Ishikawa (cell line): ENCODE measurements around the gene SCARF1.

Experiments used
- CEBPB ChIP-seq: IDR thresholded peaks from 2 replicates; pipeline ENCODE4 v1.6.1; 2012
- CREB1 ChIP-seq: IDR thresholded peaks from 2 replicates; pipeline ENCODE4 v1.6.1; 2012; ENCODE audit warnings: low read depth
- EGR1 ChIP-seq: IDR thresholded peaks from 2 replicates; pipeline ENCODE4 v1.6.1; 2012
- EP300 ChIP-seq: IDR thresholded peaks from 2 replicates; pipeline ENCODE4 v1.6.1; 2012; ENCODE audit warnings: borderline replicate concordance
- FOXM1 ChIP-seq: IDR thresholded peaks from 2 replicates; pipeline ENCODE4 v1.6.1; 2012; ENCODE audit warnings: low read depth, borderline replicate concordance
- MAX ChIP-seq: IDR thresholded peaks from 2 replicates; pipeline ENCODE4 v1.6.1; 2012
- NFIC ChIP-seq: IDR thresholded peaks from 2 replicates; pipeline ENCODE4 v1.6.1; 2012
- RAD21 ChIP-seq: IDR thresholded peaks from 2 replicates; pipeline ENCODE4 v1.6.1; 2012; ENCODE audit warnings: low read depth
- REST ChIP-seq: IDR thresholded peaks from 2 replicates; pipeline ENCODE4 v1.6.1; 2012; ENCODE audit warnings: low read depth, mild to moderate bottlenecking
- TAF1 ChIP-seq: IDR thresholded peaks from 2 replicates; pipeline ENCODE4 v1.6.1; 2012; ENCODE audit warnings: low read depth, mild to moderate bottlenecking
- TCF12 ChIP-seq: IDR thresholded peaks from 2 replicates; pipeline ENCODE4 v1.6.1; 2012; ENCODE audit warnings: low read depth
- TEAD4 ChIP-seq: IDR thresholded peaks from 2 replicates; pipeline ENCODE4 v1.6.1; 2012
- USF1 ChIP-seq: IDR thresholded peaks from 2 replicates; pipeline ENCODE4 v1.6.1; 2012
- YY1 ChIP-seq: IDR thresholded peaks from 2 replicates; pipeline ENCODE4 v1.6.1; 2012; ENCODE audit warnings: low read depth
- ZBTB7A ChIP-seq: IDR thresholded peaks from 2 replicates; pipeline ENCODE4 v1.6.1; 2012; ENCODE audit warnings: low read depth

SCARF1 gene

GRCh38 chr17:1623057-1623630 lies 22.4 kb downstream of the SCARF1 start:
- TF ChIP-seq EGR1 (no peak), ZBTB7A (no peak), USF1 (no peak), CREB1 (no peak), TCF12 (no peak), REST (no peak), CEBPB (no peak), MAX (no peak), EP300 (no peak), RAD21 (no peak), TEAD4 (no peak), NFIC (no peak), FOXM1 (no peak)

GRCh38 chr17:1621273-1621954 lies 24.1 kb downstream of the SCARF1 start:
- TF ChIP-seq EGR1 (no peak), ZBTB7A (no peak), RAD21 (no peak), TAF1 (no peak), TCF12 (no peak), CREB1 (no peak), NFIC (no peak), CEBPB (no peak), FOXM1 (no peak), TEAD4 (no peak), REST (no peak), EP300 (no peak), MAX (no peak)

GRCh38 chr17:1620486-1620885 lies 25.0 kb downstream of the SCARF1 start:
- TF ChIP-seq USF1, result no peak
- no peak for TF ChIP-seq TAF1
- no peak for TF ChIP-seq CREB1
- no peak for TF ChIP-seq REST
- no peak for TF ChIP-seq EGR1
- TF ChIP-seq TCF12, result no peak
- TF ChIP-seq RAD21, result no peak
- no peak for TF ChIP-seq ZBTB7A
- no peak for TF ChIP-seq NFIC
- no peak for TF ChIP-seq TEAD4
- TF ChIP-seq MAX, result no peak
- TF ChIP-seq EP300, result no peak
- TF ChIP-seq FOXM1, result no peak
- no peak for TF ChIP-seq CEBPB
- no peak for TF ChIP-seq YY1

GRCh38 chr17:1617620-1618174 lies 27.8 kb downstream of the SCARF1 start:
- TF ChIP-seq TEAD4, result no peak
- TF ChIP-seq TCF12, result no peak
- no peak for TF ChIP-seq ZBTB7A
- no peak for TF ChIP-seq RAD21
- TF ChIP-seq NFIC, result no peak
- no peak for TF ChIP-seq TAF1
- no peak for TF ChIP-seq MAX
- no peak for TF ChIP-seq FOXM1
- TF ChIP-seq EP300, result no peak
- TF ChIP-seq USF1, result no peak
- no peak for TF ChIP-seq YY1
- TF ChIP-seq EGR1, result no peak
- TF ChIP-seq CEBPB, result no peak
- no peak for TF ChIP-seq CREB1
- no peak for TF ChIP-seq REST
